HG02588 (cell line): ENCODE results near the gene GCNT4.

Experiments
- ATAC-seq: cut with Tn5 transposase; IDR thresholded peaks from one replicate; pipeline ENCODE4 v1.9.1; 2021; ENCODE audit warnings: mild to moderate bottlenecking, moderate library complexity; ENCODE audit not compliant: unreplicated experiment

Gene GCNT4

DNA sequence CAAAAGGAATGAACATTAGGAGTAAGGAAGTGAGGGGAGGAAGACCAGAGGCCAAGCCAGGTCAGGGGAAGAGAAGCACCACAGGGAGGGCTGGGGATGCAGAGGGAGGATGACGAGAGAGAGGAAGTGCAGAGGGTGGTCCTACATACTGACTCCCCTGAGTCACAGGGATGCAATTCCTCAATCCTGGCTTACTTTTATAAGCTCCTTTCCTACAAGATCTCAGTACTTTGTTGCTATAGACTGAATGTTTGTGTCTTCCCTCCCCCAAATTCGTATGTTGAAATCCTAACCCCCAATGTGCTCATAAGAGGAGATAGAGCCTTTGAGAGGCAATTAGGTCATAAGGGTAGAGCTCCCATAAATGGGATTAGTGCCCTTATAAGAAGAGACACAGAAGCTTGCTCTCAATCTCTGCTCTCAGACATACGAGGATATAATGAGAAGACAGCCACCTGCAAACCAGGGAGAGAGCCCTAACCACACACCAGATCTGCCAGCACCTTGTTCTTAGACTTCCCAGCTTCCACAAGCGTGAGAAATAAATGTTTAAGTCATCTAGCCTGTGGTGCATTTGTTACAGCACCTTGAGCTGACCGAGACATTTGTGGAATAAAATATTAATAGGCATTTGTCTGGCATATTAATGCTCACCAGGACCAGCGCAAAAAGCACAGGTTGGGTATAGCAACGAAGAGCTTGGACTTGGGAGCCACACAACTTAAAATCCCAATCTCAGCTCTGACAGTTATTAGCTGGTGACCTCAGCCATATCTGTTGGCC lies 33.4 kb downstream of the GCNT4 start:
- ATAC-seq, result no peak

DNA sequence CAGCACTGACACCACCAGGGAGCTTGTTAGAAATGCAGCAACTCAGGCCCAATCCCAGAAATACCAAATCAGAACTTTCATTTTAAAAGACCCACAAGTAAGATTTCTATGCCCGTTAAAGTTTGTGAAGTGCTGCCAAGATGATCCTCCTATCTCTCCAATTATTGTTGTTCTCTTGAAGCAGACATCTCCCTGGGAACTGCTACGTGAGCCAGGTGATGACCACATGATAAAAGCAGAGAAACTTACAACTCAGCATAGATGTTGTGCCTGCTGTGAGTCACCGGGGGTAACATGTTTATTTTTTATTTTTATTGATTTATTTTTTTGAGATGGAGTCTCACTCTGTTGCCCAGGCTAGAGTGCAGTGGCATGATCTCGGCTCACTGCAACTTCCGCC lies 34.4 kb downstream of the GCNT4 start:
- no peak for ATAC-seq

DNA sequence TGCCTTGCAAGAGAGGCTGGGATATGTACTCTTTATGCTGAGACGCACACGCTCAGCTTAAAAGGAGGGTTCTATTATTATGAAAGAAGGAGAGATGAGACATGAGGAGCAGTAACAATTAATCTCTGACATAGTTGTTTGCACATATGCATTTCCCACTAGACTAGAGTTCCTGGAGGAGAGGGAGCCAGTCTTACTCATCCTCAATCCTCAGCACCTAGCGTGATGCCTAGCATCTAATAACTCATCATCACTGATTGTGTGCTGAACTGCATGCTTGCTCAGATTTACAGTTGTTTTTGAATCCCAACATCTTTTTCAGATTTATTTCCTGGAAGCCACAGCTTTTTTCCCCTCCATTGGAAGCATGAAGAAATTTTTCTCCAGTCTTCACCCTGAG lies 35.5 kb downstream of the GCNT4 start:
- ATAC-seq, result no peak

DNA sequence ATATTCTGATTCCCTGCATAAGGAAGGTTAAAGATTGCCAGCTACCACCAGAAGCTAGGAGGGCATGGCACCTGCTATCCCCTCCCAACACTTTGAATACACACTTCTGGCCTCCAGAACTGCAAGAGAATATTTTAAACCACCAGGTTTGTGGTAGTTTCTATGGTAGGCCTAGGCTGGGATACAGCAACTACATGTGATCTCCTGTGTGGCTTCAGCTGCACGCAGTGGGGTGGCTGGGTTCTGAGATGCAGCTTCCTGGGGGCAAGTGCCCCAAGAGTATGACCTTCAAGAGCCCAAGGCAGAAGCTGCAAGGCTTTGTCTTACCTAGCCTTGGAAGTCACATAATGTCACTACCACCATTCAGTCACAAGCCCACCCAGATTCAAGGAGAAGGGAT lies 39.6 kb downstream of the GCNT4 start:
- no peak for ATAC-seq

DNA sequence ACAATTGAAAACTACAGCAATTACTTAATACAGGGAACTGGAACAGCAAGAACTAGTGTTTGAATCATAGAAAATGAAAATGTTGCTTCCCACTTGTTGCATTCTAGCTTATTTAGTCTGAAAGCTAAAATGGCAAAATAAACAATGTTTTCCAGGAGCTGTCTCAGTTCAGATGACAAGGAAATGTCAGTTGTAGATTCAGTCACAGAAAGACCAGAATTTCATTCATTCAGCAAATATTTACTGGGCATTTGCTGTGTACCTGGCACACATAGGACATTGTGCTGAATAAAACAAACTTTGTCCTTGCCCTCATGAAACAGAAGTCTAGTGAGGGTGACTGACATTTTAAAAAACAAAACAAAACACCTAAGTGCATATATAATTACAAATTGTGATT lies 41.5 kb downstream of the GCNT4 start:
- no peak for ATAC-seq

DNA sequence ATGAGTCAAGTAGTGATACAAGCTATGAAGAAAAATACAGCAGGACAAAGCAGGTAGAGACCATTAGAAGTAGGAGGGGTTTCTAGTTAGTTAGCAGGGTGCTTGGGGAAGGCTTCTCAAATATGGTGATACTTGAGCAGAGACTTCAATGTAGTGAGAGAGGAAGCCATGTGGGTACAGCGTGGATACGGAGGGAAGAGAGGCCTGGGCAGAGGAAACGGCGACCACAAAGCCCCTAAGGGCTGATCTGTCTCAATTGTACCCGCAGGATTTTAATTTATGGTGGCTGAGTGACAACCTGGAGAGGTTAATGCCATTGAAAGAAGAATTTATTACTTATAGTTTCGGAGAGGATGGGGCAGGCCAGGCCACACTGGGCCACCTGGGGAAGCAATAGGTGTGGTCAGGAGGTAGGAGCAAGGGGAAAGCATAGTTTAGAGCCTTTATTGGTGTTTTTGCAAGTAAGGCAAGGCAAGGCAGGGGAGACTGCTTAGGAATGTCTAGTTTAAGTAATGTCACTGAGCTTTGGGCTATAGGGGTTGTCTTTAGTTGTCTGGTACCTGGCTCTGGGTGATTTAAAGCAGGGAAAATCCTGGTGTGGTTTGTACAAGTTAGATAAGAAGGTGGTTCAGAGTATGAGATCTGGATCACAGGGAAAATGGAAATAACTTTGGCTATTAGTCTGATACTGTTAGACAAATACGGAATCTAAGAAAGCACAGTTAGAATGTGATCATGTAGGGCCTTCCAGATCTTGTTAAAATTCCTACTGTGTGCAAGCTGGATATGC lies 42.6 kb downstream of the GCNT4 start:
- ATAC-seq, result no peak

DNA sequence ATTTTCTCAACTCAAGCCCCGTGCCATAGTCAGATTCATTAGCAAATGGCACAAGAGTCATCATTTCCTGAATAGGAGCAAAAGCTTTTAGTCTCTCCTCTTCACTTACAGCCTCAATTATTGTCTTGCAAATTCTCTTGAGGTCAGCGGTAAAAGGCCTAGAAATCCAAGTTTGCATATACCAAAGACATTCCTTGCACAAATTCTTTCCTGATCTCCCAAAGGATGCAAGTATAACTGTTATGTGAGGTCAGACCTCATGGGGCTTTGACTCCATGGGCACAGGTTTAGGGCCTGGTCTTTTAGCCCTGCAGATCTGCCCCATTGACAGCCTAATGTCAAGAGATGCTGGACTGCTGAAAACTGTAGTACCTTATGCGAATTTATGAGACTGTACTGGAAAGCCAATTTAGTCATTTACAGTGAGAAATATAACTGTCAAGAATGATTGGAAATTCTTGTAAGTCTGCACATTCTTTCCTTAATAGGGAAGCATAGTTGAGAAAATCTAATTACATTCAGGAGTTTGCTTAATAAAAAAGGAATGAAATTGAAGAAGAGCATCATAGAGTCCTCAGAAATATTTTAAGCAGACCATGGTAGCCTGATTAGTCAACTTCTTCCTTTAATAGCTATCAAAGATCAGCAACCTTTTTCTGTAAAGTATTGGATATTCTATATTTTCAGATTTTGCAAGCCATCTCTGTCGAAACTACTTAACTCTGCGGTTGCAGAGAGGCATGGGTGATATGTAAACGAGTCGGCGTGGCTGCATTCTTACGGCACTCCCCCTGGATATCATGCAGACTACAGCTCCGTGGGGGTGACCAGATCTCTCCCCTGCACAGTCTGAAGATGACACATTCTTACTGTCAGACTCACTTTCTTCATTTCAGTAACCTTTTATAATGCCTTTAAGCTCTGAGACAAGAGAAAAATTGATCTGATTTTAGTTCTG lies 45.2 kb downstream of the GCNT4 start:
- no peak for ATAC-seq

DNA sequence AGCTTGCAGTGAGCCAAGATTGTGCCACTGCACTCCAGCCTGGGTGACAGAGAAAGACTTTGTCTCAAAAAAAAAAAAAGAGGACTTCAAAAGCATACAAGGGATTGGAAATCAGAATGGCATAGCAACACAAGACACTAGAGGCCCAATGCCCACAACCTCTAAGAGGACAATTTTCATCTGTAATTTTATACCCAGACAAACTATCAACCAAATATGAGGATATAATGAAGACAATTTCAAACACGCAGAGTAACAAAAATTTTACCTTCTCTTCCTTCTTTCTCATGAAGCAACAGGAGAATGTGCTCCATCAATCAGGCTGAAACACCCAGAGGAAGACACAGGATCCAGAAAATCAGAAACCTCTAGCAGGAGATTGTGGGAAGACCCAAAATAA lies 46.8 kb downstream of the GCNT4 start:
- ATAC-seq, result no peak
